Prostate gland (tissue), 2 donors: ENCODE results near the gene PILRA.

Experiments
- POLR2A ChIP-seq: fragments of 450-650 bp; IDR thresholded peaks from one replicate; pipeline ENCODE4 v1.6.1; 2016; ENCODE audit warnings: antibody characterized with exemption, mild to moderate bottlenecking
- TF ChIP-seq, protein P1 (sequence below), 4 experiments: fragments of 200-600 bp in 2 of 4; fragments of 450-650 bp in 2 of 4; sonication (generic) in 2 of 4; IDR thresholded peaks; 1 replicate in 3 of 4; 2 replicates in 1 of 4; pipeline ENCODE4 v1.5.1; 2016 to 2019; ENCODE audit warnings: antibody characterized with exemption in 4 of 4, mild to moderate bottlenecking in 2 of 4, moderate library complexity in 2 of 4

DNA sequence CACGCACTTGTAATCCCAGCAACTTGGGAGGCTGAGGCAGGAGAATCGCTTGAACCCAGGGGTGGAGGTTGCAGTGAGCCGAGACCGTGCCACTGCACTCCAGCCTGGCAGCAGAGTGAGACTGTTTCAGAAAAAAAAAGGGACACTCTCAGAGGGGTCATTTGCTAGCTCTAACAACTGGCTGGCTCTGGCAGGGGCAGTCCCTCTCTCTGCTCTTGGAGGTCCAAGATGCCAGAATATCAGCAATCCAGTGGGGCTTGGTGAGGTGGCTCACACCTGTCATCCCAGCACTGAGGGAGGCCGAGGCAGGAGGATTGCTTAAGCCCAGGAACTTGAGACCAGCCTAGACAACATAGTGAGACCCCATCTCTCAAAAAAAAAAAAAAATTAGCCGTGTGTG lies 2.5 kb upstream of the PILRA start:
- TF ChIP-seq, protein P1, sequence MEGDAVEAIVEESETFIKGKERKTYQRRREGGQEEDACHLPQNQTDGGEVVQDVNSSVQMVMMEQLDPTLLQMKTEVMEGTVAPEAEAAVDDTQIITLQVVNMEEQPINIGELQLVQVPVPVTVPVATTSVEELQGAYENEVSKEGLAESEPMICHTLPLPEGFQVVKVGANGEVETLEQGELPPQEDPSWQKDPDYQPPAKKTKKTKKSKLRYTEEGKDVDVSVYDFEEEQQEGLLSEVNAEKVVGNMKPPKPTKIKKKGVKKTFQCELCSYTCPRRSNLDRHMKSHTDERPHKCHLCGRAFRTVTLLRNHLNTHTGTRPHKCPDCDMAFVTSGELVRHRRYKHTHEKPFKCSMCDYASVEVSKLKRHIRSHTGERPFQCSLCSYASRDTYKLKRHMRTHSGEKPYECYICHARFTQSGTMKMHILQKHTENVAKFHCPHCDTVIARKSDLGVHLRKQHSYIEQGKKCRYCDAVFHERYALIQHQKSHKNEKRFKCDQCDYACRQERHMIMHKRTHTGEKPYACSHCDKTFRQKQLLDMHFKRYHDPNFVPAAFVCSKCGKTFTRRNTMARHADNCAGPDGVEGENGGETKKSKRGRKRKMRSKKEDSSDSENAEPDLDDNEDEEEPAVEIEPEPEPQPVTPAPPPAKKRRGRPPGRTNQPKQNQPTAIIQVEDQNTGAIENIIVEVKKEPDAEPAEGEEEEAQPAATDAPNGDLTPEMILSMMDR (IDR thresholded peaks at IDR 0.05) = no peak
- TF ChIP-seq POLR2A = no peak
